Measurements from ENCODE around the gene PHLDA3. TPM values are rescaled to one million over a fixed set of nuclear protein-coding genes. Genes with fewer than 3 reads are reported as not detected.
A peak's percentile ranks its signal among the peaks of the same experiment; 100 is the strongest.

PHLDA3 gene
- total and polyA plus RNA-seq, 2 of the 13 experiments (the other 11 are each of a cell fraction or from before 2014, with no cell fraction given): 16.7 to 33.6 TPM

GRCh38 chr1:201480231-201481003, 11.4 kb upstream of the PHLDA3 start (continued):
- TF ChIP-seq ZNF687 (CRISPR knock-in tag; IDR thresholded peaks at IDR 0.05): no peak
- no peak for TF ChIP-seq CBX5 (CRISPR knock-in tag; IDR thresholded peaks at IDR 0.05; ENCODE audit: borderline replicate concordance)
- TF ChIP-seq ZNF232 (CRISPR knock-in tag; IDR thresholded peaks at IDR 0.05; ENCODE audit: borderline replicate concordance): no peak
- TF ChIP-seq MYPOP (CRISPR knock-in tag; IDR thresholded peaks at IDR 0.05): peak; percentile 58; the same call in 1 of the 2 replicates
- TF ChIP-seq ZNF629 (CRISPR knock-in tag; conservative IDR thresholded peaks at IDR 0.05): no peak
- TF ChIP-seq ZBTB39 (CRISPR knock-in tag; IDR thresholded peaks at IDR 0.05): no peak
- TF ChIP-seq RFXAP (CRISPR knock-in tag; IDR thresholded peaks at IDR 0.05; ENCODE audit: borderline replicate concordance): 0 out of 2 replicates have a peak, but pooled peaks have one; percentile 14
- no peak for TF ChIP-seq ZNF280B (CRISPR knock-in tag; IDR thresholded peaks at IDR 0.05; ENCODE audit: borderline replicate concordance)
- no peak for TF ChIP-seq ZNF30 (CRISPR knock-in tag; IDR thresholded peaks at IDR 0.05)
- no peak for TF ChIP-seq REST (IDR thresholded peaks at IDR 0.05; ENCODE audit: borderline replicate concordance in 1 of 2, low read depth in 1 of 2, low read length in 2 of 2)
- 0 out of 2 replicates have a peak, but pooled peaks have one; percentile 20 for TF ChIP-seq ZNF704 (CRISPR knock-in tag; IDR thresholded peaks at IDR 0.05; ENCODE audit: borderline replicate concordance)
- TF ChIP-seq THAP11 (CRISPR knock-in tag; IDR thresholded peaks at IDR 0.05): no peak
- no peak for TF ChIP-seq NR2F1 (CRISPR knock-in tag; IDR thresholded peaks at IDR 0.05)
